ENCODE data around the gene ADAMTS1.

Gene ADAMTS1

GRCh38 chr21:26798856-26799751 lies 46.1 kb downstream of the ADAMTS1 start (continued):
- TF ChIP-seq CTCF (tag by site-specific recombination; IDR thresholded peaks at IDR 0.05) (no peak), REPIN1 (tag by site-specific recombination; IDR thresholded peaks at IDR 0.05; ENCODE audit: low read depth) (no peak), RBAK (tag by site-specific recombination; IDR thresholded peaks at IDR 0.05) (no peak), ZNF596 (tag by site-specific recombination; IDR thresholded peaks at IDR 0.05) (no peak), ATF2 (tag by site-specific recombination; IDR thresholded peaks at IDR 0.05; ENCODE audit: low read depth) (peak; percentile 96), ZSCAN5A (tag by site-specific recombination; IDR thresholded peaks at IDR 0.05) (peak; percentile 50; the same call in 1 of the 2 replicates), ZBTB17 (tag by site-specific recombination; IDR thresholded peaks at IDR 0.05) (peak; percentile 46; the same call in 1 of the 2 replicates), ZBTB8A (tag by site-specific recombination; IDR thresholded peaks at IDR 0.05) (no peak), ZNF658 (tag by site-specific recombination; IDR thresholded peaks at IDR 0.05) (no peak), ZNF335 (tag by site-specific recombination; conservative IDR thresholded peaks at IDR 0.05) (0 out of 2 replicates have a peak, but pooled peaks have one; percentile 26), KLF8 (tag by site-specific recombination; IDR thresholded peaks at IDR 0.05) (peak; percentile 75), ELK4 (IDR thresholded peaks at IDR 0.05; ENCODE audit: borderline replicate concordance, low read depth, low read length) (no peak), TCF7L2 (IDR thresholded peaks at IDR 0.05; ENCODE audit: borderline replicate concordance, low read depth, low read length) (peak; percentile 77), GLI2 (tag by site-specific recombination; IDR thresholded peaks at IDR 0.05; ENCODE audit: borderline replicate concordance, low read depth) (no peak), ZNF747 (tag by site-specific recombination; IDR thresholded peaks at IDR 0.05) (no peak), GFI1B (tag by site-specific recombination; IDR thresholded peaks at IDR 0.05) (peak; percentile 64; the same call in 1 of the 2 replicates), SCRT2 (tag by site-specific recombination; IDR thresholded peaks at IDR 0.05) (peak; percentile 33; the same call in 1 of the 2 replicates), ZNF398 (tag by site-specific recombination; IDR thresholded peaks at IDR 0.05) (peak; percentile 44), KLF10 (tag by site-specific recombination; IDR thresholded peaks at IDR 0.05) (no peak; the same call in 1 of the 2 replicates), ZNF16 (tag by site-specific recombination; IDR thresholded peaks at IDR 0.05; ENCODE audit: low read depth) (no peak), HIC1 (tag by site-specific recombination; IDR thresholded peaks at IDR 0.05) (peak; percentile 75; the same call in 1 of the 2 replicates), ZSCAN18 (tag by site-specific recombination; IDR thresholded peaks at IDR 0.05) (no peak), ZNF366 (tag by site-specific recombination; conservative IDR thresholded peaks at IDR 0.05) (peak; percentile 80; the same call in 1 of the 2 replicates), ZNF677 (tag by site-specific recombination; IDR thresholded peaks at IDR 0.05) (no peak), ZNF626 (tag by site-specific recombination; IDR thresholded peaks at IDR 0.05) (peak; percentile 81; the same call in 1 of the 2 replicates)

Measured in HEK293 (cell line).